AG10803 (cell line): Measurements from ENCODE around the gene INSYN1.
A peak's percentile ranks its signal among the peaks of the same experiment; 100 is the strongest.

Experiments used
- DNase-seq: peaks from one replicate; pipeline ENCODE4 v3.0.0; 2010; ENCODE audit warnings: low read depth
- H3K4me3 ChIP-seq: 2 replicates; pipeline ENCODE4 v1.5.1; 2011; ENCODE audit warnings: mild to moderate bottlenecking, low read length, control low read depth
- TF ChIP-seq, protein P1 (sequence below): conservative IDR thresholded peaks from 2 replicates; pipeline ENCODE4 v1.5.1; 2011; ENCODE audit warnings: mild to moderate bottlenecking, low read length, control low read depth, inconsistent platforms

The INSYN1 gene

DNA sequence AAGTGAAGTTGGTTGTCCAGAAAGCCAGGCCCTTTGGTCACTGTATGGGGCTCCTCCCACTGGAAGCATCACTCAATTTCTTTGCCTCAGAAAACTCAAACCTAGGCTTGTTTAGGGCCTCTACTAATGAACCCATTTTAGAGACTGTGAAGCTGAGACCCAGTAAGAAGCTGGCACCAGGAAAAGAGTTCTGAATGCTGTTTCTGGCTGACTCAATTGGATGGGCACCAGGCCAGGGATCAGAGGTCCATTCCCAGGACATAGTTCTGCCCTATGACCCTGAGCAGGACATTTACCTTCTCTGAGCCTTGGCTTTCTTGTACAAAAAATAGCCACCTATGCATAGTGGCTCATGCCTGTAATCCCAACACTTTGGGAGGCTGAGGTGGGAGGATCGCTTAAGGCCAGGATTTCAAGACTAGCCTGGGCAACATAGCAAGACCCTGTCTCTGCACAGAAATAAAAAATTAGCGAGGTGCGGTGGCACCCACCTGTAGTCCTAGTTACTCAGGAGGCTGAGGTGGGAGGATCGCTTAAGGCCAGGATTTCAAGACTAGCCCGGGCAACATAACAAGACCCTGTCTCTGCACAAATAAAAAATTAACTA, 38.4 kb downstream of the INSYN1 start:
- no peak for DNase-seq
- TF ChIP-seq, protein P1, sequence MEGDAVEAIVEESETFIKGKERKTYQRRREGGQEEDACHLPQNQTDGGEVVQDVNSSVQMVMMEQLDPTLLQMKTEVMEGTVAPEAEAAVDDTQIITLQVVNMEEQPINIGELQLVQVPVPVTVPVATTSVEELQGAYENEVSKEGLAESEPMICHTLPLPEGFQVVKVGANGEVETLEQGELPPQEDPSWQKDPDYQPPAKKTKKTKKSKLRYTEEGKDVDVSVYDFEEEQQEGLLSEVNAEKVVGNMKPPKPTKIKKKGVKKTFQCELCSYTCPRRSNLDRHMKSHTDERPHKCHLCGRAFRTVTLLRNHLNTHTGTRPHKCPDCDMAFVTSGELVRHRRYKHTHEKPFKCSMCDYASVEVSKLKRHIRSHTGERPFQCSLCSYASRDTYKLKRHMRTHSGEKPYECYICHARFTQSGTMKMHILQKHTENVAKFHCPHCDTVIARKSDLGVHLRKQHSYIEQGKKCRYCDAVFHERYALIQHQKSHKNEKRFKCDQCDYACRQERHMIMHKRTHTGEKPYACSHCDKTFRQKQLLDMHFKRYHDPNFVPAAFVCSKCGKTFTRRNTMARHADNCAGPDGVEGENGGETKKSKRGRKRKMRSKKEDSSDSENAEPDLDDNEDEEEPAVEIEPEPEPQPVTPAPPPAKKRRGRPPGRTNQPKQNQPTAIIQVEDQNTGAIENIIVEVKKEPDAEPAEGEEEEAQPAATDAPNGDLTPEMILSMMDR = no peak

DNA sequence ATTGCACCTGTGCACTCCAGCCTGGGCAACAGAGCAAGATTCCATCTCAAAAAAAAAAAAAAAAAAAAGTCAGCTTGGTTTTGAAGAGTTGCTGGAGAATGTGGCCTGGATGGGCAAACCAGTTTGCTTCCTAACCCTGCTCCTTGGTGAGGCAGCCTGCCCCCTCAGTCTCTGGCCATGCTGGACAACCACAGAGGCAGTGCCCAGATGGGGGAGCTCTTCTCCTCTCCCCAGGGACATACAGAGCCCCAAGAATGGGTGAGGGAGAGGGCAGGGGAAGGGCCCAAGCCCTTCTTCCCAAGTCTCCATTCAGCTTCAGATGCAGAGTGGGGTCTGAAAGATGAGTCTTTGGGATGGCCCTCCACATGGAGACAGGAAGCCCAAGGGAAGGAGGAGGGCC, 41.0 kb downstream of the INSYN1 start:
- H3K4me3 ChIP-seq = no peak overlapping the region
- TF ChIP-seq, protein P1 = 0 out of 2 replicates have a peak, but pooled peaks have one; percentile 7
- no peak for DNase-seq

More for the DNA sequence above, 38.4 kb downstream of the INSYN1 start:
- no peak overlapping the region for H3K4me3 ChIP-seq

DNA sequence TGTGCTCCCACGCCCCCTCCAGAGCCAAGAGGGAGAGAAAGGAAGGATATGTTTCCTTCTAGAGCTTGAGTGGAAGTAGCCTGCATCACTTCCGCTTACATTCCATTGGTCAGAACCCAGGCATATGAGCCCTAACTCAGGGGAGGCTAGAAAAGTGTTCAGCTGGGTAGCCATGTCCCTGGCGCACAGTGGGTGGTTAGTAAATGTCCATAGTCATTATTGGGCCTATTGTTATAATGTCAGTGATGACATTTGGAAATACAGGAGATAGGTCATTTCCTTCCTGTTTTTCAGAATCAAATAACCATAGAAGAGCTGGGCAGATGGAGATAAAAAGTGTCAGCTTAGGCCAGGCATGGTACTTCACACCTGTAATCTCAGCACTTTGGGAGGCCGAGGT, 41.6 kb downstream of the INSYN1 start:
- no peak for DNase-seq
- no peak overlapping the region for H3K4me3 ChIP-seq
- TF ChIP-seq, protein P1 = no peak

DNA sequence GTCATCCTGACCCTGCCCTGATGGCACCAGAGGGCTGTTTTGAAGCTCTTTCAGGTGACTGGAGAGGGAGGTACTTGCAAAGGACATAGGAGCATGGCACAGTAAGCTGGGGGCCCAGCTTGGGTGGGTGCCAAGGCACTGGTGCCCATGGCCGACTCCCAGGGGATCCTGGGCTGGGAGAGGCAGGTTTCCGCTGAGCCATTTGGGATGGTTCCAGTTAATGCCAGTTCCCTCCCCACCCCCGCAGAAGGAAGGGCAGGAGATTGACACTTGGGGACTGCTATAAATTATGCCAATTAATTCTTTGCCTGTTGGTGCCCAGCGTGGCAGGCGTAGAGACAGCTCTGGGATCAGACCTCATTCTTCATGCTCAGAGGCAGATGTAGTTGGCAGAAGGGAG, 42.8 kb downstream of the INSYN1 start:
- TF ChIP-seq, protein P1 = no peak
- DNase-seq = no peak
- no peak overlapping the region for H3K4me3 ChIP-seq

DNA sequence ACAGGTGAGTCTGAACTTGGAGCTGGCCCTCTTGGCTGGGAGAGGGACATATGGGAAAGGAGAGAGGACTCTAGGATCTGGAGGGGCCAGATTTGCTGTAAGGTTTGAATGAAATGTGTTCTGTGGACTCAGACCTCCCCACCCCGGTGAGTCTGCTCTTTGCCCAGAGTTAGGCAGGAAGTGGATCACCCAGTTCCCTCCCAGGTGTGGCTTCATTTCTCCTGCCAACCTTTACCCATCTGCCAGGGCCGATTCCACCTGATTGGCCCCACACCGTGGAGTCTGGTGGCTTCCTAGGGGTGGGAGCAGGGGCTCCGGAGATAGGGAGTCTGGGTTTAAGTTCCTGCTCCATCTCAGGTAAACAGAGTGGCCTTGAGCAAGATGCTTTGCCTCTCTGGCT, 43.5 kb downstream of the INSYN1 start:
- H3K4me3 ChIP-seq = no peak overlapping the region
- TF ChIP-seq, protein P1 = no peak
- DNase-seq = no peak

DNA sequence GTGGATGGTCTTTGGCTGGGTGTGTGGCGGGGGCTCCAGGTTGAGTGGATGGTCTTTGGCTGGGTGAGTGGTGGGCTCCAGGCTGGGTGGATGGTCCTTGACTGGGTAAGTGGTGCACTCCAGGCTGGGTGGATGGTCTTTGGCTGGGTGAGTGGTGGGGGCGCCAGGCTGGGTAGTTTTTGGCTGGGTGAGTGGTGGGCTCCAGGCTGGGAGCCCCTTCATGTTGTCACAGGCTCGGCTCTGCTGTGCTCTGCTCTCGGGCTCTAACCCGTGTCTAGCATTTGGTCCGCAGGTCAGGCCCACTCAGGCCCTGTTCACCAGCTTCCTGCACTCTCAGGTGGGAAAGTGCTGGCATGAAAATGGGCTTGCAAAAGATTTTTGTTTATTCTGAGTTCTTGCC, 43.9 kb downstream of the INSYN1 start:
- no peak overlapping the region for H3K4me3 ChIP-seq
- TF ChIP-seq, protein P1 = no peak
- DNase-seq = no peak

DNA sequence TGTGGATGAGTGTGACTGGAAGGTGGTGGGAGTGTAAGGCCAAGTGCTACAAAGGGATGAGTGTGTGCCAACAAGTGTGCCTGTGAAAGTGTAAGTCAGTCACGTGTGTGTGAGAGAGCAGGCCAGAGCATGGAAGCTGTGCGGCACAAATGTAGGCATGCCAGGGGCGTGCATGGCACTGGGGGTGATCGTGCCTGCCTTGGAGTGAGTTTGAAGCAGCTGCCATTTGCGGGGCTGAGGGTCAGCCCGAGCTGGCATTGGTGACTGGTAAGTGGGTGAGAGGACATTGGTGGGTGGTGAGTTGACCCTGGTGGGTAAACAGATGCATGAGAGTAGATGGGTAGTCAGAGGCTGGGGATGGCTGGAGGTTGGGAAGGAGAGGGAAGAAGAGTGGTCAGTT, 44.5 kb downstream of the INSYN1 start:
- no peak overlapping the region for H3K4me3 ChIP-seq
- no peak for DNase-seq
- TF ChIP-seq, protein P1 = no peak
